GM21723 (cell line): ENCODE data around the gene ATP6V1B1.
"Not testable (repeated sequence)": the region's sequence is repeated elsewhere in the genome, so short reads cannot be mapped to it uniquely, and the experiment has no call there.

ENCODE experiments used
- ATAC-seq: cut with Tn5 transposase; IDR thresholded peaks from one replicate; pipeline ENCODE4 v1.9.1; 2021; ENCODE audit warnings: mild to moderate bottlenecking, moderate library complexity; ENCODE audit not compliant: unreplicated experiment

The ATP6V1B1 gene

GRCh38 chr2:70987386-70987785 lies 51.7 kb downstream of the ATP6V1B1 start:
- ATAC-seq = no peak

GRCh38 chr2:70988151-70988550 lies 52.5 kb downstream of the ATP6V1B1 start:
- ATAC-seq = no peak

GRCh38 chr2:70988726-70989648 lies 53.3 kb downstream of the ATP6V1B1 start:
- no peak for ATAC-seq

- ATAC-seq = no peak
Observed at GRCh38 chr2:70990216-70990615, 54.5 kb downstream of the ATP6V1B1 start.

GRCh38 chr2:70991142-70991541 lies 55.4 kb downstream of the ATP6V1B1 start:
- ATAC-seq = no peak

GRCh38 chr2:70991742-70992141 lies 56.0 kb downstream of the ATP6V1B1 start:
- no peak for ATAC-seq

GRCh38 chr2:70992945-70993853 lies 57.5 kb downstream of the ATP6V1B1 start:
- no peak for ATAC-seq

- ATAC-seq = peak; percentile 38
Observed at GRCh38 chr2:70994009-70994698, 58.5 kb downstream of the ATP6V1B1 start.

GRCh38 chr2:70994699-70995425 lies 59.2 kb downstream of the ATP6V1B1 start, which contains the start of gene TEX261:
Gene TEX261 (minus strand): TSS chr2:70994873. CDS start chr2:70994757, 116 bp downstream.
- peak; percentile 97 for ATAC-seq

GRCh38 chr2:70995426-70995729 lies 59.7 kb downstream of the ATP6V1B1 start:
- peak; percentile 58 for ATAC-seq

GRCh38 chr2:70998885-70999284 lies 63.2 kb downstream of the ATP6V1B1 start:
- not testable (repeated sequence) for ATAC-seq

- no peak for ATAC-seq
Observed at GRCh38 chr2:70999362-70999761, 63.7 kb downstream of the ATP6V1B1 start.

GRCh38 chr2:70999931-71000330 lies 64.2 kb downstream of the ATP6V1B1 start:
- not testable (repeated sequence) for ATAC-seq

- ATAC-seq = peak; percentile 95
Observed at GRCh38 chr2:71000780-71001591, 65.3 kb downstream of the ATP6V1B1 start.

GRCh38 chr2:71001592-71001927 lies 65.9 kb downstream of the ATP6V1B1 start:
- ATAC-seq = no peak

GRCh38 chr2:71001981-71002570 lies 66.4 kb downstream of the ATP6V1B1 start:
- ATAC-seq = no peak

- no peak for ATAC-seq
Observed at GRCh38 chr2:71003396-71003795, 67.7 kb downstream of the ATP6V1B1 start.

- ATAC-seq = no peak
Observed at GRCh38 chr2:71003966-71004755, 68.5 kb downstream of the ATP6V1B1 start.
